Measurements from ENCODE around the gene WDR13.

GRCh38 chrX:48636776-48637175 lies 39.5 kb downstream of the WDR13 start:
- TF ChIP-seq CTCF (conservative IDR thresholded peaks at IDR 0.05; ENCODE audit: low read depth, low read length) (no peak), EZH2 (IDR thresholded peaks at IDR 0.05; ENCODE audit: borderline replicate concordance, low read depth, low read length, poor library complexity, severe bottlenecking) (no peak)
